HepG2 (cell line): ENCODE data around the gene TBC1D20. TPM values are rescaled to one million over a fixed set of nuclear protein-coding genes. Genes with fewer than 3 reads are reported as not detected.
"Not testable (repeated sequence)": the region's sequence is repeated elsewhere in the genome, so short reads cannot be mapped to it uniquely, and the experiment has no call there.

Experiments used
- CHD4 ChIP-seq: fragments of 200-600 bp; sonication (generic); IDR thresholded peaks from 2 replicates; pipeline ENCODE4 v1.7.0; 2017; ENCODE audit warnings: mild to moderate bottlenecking, low read length, borderline replicate concordance
- CREB1 ChIP-seq, 2 experiments: fragments of 450-650 bp in 1 of 2; IDR thresholded peaks; 2 replicates each; pipeline ENCODE4 v1.6.1; 2016 to 2017; ENCODE audit warnings: control low read depth in 1 of 2, mild to moderate bottlenecking in 1 of 2, missing compliant biosample characterization in 1 of 2, missing genetic modification characterization in 1 of 2
- FOXK1 ChIP-seq: sonication (generic); formaldehyde crosslinking; IDR thresholded peaks from 2 replicates; pipeline ENCODE4 v1.4.0; 2020; ENCODE audit warnings: low read depth, missing genetic modification reagents, borderline replicate concordance
- HOXA3 ChIP-seq: sonication (generic); formaldehyde crosslinking; IDR thresholded peaks from 2 replicates; pipeline ENCODE4 v1.5.0; 2020; ENCODE audit warnings: missing genetic modification reagents
- MED13 ChIP-seq: sonication (generic); formaldehyde crosslinking; IDR thresholded peaks from 2 replicates; pipeline ENCODE4 v1.5.0; 2020; ENCODE audit warnings: missing genetic modification reagents
- NFIC ChIP-seq: IDR thresholded peaks from 2 replicates; pipeline ENCODE4 v1.6.1; 2012; ENCODE audit warnings: mild to moderate bottlenecking, low read length, inconsistent platforms
- NR2F1 ChIP-seq, 2 experiments: fragments of 450-650 bp in 1 of 2; formaldehyde crosslinking in 1 of 2; IDR thresholded peaks; 2 replicates each; pipeline versions ENCODE4 v1.5.0 to v1.6.1; 2016 to 2020; ENCODE audit warnings: mild to moderate bottlenecking in 1 of 2, missing compliant biosample characterization in 1 of 2, missing genetic modification reagents in 1 of 2, moderate library complexity in 1 of 2
- PAX8 ChIP-seq: sonication (generic); formaldehyde crosslinking; IDR thresholded peaks from 2 replicates; pipeline ENCODE4 v1.8.0; 2022; ENCODE audit warnings: mild to moderate bottlenecking, missing genetic modification reagents, borderline replicate concordance
- STAT5B ChIP-seq: sonication (generic); formaldehyde crosslinking; IDR thresholded peaks from 2 replicates; pipeline ENCODE4 v1.4.0; 2020; ENCODE audit warnings: missing genetic modification reagents
- YEATS4 ChIP-seq: sonication (generic); formaldehyde crosslinking; IDR thresholded peaks from 2 replicates; pipeline ENCODE4 v1.4.0; 2020; ENCODE audit warnings: missing genetic modification reagents, borderline replicate concordance
- ZKSCAN8 ChIP-seq: IDR thresholded peaks from 2 replicates; pipeline ENCODE4 v1.6.1; 2016; ENCODE audit warnings: borderline replicate concordance, missing genetic modification reagents, missing compliant biosample characterization
- ZNF230 ChIP-seq: sonication (generic); formaldehyde crosslinking; IDR thresholded peaks from 2 replicates; pipeline ENCODE4 v1.4.0; 2020; ENCODE audit warnings: mild to moderate bottlenecking, missing genetic modification reagents
- ZNF766 ChIP-seq: sonication (generic); formaldehyde crosslinking; IDR thresholded peaks from 2 replicates; pipeline ENCODE4 v1.5.0; 2020; ENCODE audit warnings: missing genetic modification reagents, borderline replicate concordance
- ZNF782 ChIP-seq: sonication (generic); formaldehyde crosslinking; IDR thresholded peaks from 2 replicates; pipeline ENCODE4 v1.4.0; 2020; ENCODE audit warnings: missing genetic modification reagents, mild to moderate bottlenecking, borderline replicate concordance
- polyA plus RNA-seq, 8 experiments: library from polyadenylated mRNA; depleted of rRNA in 3 of 8; stranded (reverse) in 7 of 8; unstranded in 1 of 8; fragments of >200 nt; fragmentation: Illumina TruSeq in 4 of 8; extraction: Trizol in 4 of 8; gene quantifications; 2 replicates each; pipeline versions ENCODE4 v1.2.1 to v1.2.3, GENCODE V29; 2011 to 2016; ENCODE audit warnings: low read depth in 4 of 8, missing spikeins in 1 of 8, mixed read lengths in 1 of 8; ENCODE audit not compliant: insufficient read depth in 1 of 8
- total RNA-seq, 5 experiments: library from RNA; depleted of rRNA; stranded (reverse); fragments of >200 nt; fragmentation: Illumina TruSeq; extraction: Trizol; gene quantifications; 2 replicates each; pipeline ENCODE4 v1.2.3, GENCODE V29; 2016; ENCODE audit warnings: low read depth in 1 of 5
- TF ChIP-seq, protein P1 (sequence below): IDR thresholded peaks from 2 replicates; pipeline ENCODE4 v1.6.1; 2012; ENCODE audit warnings: low read depth, low read length, improper control_type of control experiment
- TF ChIP-seq, protein P2 (sequence below): sonication (generic); formaldehyde crosslinking; IDR thresholded peaks from 2 replicates; pipeline ENCODE4 v1.9.0; 2022; ENCODE audit warnings: missing genetic modification reagents, mild to moderate bottlenecking, borderline replicate concordance
- TF ChIP-seq, protein P3 (sequence below): sonication (generic); formaldehyde crosslinking; IDR thresholded peaks from 2 replicates; pipeline ENCODE4 v1.8.1; 2023; ENCODE audit warnings: mild to moderate bottlenecking, moderate library complexity, missing genetic modification reagents
- TF ChIP-seq, protein P4 (sequence below), 2 experiments: sonication (generic) in 1 of 2; formaldehyde crosslinking in 1 of 2; IDR thresholded peaks; 2 replicates each; pipeline versions ENCODE4 v1.4.0 to v1.6.1; 2018 to 2020; ENCODE audit warnings: missing genetic modification reagents in 2 of 2, borderline replicate concordance in 1 of 2, low read depth in 1 of 2, mild to moderate bottlenecking in 1 of 2, missing biosample characterization in 1 of 2
- TF ChIP-seq, protein P5 (sequence below): sonication (generic); formaldehyde crosslinking; IDR thresholded peaks from 2 replicates; pipeline ENCODE4 v1.4.0; 2020; ENCODE audit warnings: low read depth, mild to moderate bottlenecking, missing genetic modification reagents

The TBC1D20 gene
- total and polyA plus RNA-seq, 2 of the 13 experiments (the other 11 are each of a cell fraction or from before 2014, with no cell fraction given): 36.6 to 47.1 TPM

DNA sequence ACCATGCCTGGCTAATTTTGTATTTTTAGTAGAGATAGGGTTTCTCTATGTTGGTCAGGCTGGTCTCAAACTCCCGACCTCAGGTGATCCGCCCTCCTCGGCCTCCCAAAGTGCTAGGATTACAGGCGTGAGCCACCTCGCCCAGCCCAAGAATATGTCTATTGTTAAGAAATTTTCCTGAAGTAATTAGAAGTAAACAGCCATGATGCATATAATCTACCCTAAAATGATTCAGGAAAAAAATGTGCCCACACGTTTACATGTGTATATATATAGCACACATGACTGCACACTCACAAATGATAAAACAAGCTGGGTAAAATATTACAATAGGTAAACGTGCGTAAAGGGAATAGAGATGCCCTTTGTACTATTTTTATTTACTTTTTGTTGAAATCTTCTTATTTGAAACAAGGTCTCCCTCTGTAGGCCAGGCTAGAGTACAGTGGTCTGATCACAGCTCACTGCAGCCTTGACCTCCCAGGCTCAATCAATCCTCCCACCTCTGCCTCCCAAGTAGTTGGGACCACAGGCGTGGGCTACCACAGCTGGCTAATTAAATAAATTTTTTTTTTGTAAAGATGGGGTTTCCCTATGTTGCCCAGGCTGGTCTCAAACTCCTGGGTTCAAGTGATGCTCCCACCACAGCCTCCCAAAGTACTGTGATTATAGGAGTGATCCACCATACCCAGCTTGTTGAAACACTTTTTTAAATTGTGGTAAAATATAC lies 48.2 kb upstream of the TBC1D20 start (continued):
- TF ChIP-seq YEATS4 (CRISPR knock-in tag) (peak; percentile 82), ZNF766 (peak; percentile 44; the same call in 1 of the 2 replicates), MED13 (CRISPR knock-in tag) (peak; percentile 65; the same call in 1 of the 2 replicates), NR2F1 (CRISPR knock-in tag; IDR thresholded peaks at IDR 0.05) (peak; percentile 78 to 92), HOXA3 (CRISPR knock-in tag) (peak; percentile 80), FOXK1 (CRISPR knock-in tag) (peak; percentile 65), CREB1 (CRISPR knock-in tag; IDR thresholded peaks at IDR 0.05) (0 out of 2 replicates have a peak, but pooled peaks have one; percentile 25), CHD4 (peak; percentile 65; the same call in 1 of the 2 replicates), ZNF782 (CRISPR knock-in tag) (0 out of 2 replicates have a peak, but pooled peaks have one; percentile 21), STAT5B (CRISPR knock-in tag) (peak; percentile 11; the same call in 1 of the 2 replicates), NFIC (peak; percentile 57; the same call in 1 of the 2 replicates), ZKSCAN8 (peak; percentile 59; the same call in 1 of the 2 replicates), ZNF230 (peak; percentile 41; the same call in 1 of the 2 replicates), PAX8 (CRISPR knock-in tag) (0 out of 2 replicates have a peak, but pooled peaks have one; percentile 37)
- TF ChIP-seq, protein P1, sequence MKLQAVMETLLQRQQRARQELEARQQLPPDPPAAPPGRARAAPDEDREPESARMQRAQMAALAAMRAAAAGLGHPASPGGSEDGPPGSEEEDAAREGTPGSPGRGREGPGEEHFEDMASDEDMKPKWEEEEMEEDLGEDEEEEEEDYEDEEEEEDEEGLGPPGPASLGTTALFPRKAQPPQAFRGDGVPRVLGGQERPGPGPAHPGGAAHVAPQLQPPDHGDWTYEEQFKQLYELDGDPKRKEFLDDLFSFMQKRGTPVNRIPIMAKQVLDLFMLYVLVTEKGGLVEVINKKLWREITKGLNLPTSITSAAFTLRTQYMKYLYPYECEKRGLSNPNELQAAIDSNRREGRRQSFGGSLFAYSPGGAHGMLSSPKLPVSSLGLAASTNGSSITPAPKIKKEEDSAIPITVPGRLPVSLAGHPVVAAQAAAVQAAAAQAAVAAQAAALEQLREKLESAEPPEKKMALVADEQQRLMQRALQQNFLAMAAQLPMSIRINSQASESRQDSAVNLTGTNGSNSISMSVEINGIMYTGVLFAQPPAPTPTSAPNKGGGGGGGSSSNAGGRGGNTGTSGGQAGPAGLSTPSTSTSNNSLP: peak; percentile 99
- TF ChIP-seq, protein P2, sequence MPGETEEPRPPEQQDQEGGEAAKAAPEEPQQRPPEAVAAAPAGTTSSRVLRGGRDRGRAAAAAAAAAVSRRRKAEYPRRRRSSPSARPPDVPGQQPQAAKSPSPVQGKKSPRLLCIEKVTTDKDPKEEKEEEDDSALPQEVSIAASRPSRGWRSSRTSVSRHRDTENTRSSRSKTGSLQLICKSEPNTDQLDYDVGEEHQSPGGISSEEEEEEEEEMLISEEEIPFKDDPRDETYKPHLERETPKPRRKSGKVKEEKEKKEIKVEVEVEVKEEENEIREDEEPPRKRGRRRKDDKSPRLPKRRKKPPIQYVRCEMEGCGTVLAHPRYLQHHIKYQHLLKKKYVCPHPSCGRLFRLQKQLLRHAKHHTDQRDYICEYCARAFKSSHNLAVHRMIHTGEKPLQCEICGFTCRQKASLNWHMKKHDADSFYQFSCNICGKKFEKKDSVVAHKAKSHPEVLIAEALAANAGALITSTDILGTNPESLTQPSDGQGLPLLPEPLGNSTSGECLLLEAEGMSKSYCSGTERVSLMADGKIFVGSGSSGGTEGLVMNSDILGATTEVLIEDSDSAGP: 0 out of 2 replicates have a peak, but pooled peaks have one; percentile 23
- TF ChIP-seq, protein P3, sequence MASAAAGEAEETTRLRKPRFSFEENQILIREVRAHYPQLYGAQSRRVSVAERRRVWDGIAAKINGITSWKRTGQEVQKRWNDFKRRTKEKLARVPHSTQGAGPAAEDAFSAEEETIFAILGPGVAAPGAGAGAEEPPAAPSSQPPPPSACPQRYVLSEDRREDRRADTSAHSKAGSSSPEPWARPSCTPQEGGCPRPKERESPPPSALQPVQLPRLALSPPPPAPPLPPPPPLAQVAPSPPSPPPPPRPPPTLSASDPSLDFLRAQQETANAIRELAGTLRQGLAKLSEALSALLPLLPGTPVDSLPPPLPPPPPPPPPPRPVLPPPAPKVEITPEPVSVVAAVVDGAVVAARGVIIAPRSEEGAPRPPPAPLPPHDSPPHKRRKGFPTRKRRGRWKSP (CRISPR knock-in tag): peak; percentile 39; the same call in 1 of the 2 replicates
- TF ChIP-seq, protein P4, sequence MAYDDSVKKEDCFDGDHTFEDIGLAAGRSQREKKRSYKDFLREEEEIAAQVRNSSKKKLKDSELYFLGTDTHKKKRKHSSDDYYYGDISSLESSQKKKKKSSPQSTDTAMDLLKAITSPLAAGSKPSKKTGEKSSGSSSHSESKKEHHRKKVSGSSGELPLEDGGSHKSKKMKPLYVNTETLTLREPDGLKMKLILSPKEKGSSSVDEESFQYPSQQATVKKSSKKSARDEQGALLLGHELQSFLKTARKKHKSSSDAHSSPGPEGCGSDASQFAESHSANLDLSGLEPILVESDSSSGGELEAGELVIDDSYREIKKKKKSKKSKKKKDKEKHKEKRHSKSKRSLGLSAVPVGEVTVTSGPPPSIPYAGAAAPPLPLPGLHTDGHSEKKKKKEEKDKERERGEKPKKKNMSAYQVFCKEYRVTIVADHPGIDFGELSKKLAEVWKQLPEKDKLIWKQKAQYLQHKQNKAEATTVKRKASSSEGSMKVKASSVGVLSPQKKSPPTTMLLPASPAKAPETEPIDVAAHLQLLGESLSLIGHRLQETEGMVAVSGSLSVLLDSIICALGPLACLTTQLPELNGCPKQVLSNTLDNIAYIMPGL (CRISPR knock-in tag; IDR thresholded peaks at IDR 0.05; ENCODE audit: borderline replicate concordance in 1 of 2, low read depth in 1 of 2): peak; percentile 38 to 75; a peak in 3 of 4 replicates
- not testable (repeated sequence) for TF ChIP-seq CREB1 (IDR thresholded peaks at IDR 0.05)
- TF ChIP-seq, protein P5, sequence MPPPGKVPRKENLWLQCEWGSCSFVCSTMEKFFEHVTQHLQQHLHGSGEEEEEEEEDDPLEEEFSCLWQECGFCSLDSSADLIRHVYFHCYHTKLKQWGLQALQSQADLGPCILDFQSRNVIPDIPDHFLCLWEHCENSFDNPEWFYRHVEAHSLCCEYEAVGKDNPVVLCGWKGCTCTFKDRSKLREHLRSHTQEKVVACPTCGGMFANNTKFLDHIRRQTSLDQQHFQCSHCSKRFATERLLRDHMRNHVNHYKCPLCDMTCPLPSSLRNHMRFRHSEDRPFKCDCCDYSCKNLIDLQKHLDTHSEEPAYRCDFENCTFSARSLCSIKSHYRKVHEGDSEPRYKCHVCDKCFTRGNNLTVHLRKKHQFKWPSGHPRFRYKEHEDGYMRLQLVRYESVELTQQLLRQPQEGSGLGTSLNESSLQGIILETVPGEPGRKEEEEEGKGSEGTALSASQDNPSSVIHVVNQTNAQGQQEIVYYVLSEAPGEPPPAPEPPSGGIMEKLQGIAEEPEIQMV: 0 out of 2 replicates have a peak, but pooled peaks have one; percentile 69
